ENCODE measurements around the gene RPS27. TPM values are rescaled to one million over a fixed set of nuclear protein-coding genes. Genes with fewer than 3 reads are reported as not detected.

The RPS27 gene
- total and polyA plus RNA-seq, 2 donors (not counting 1 experiment from before 2014, with no cell fraction given) = 4,812 to 15,978 TPM

- Mint-ChIP-seq H3K9me3 (ENCODE audit: insufficient read depth) (no peaks in the 10 kb centered on the region), H3K27me3 (no peaks in the 10 kb centered on the region), H3K4me3 (peak overlapping the region; percentile 98), H3K4me1 (peaks cover 43% of the 10 kb centered on the region), H3K27ac (peak overlapping the region; percentile 99)
- ATAC-seq (ENCODE audit: low read depth) = no peak
- H3K36me3 ChIP-seq (replicated peaks in 1 of 2; ENCODE audit: control extremely low read depth in 1 of 2, control insufficient read depth in 1 of 2, extremely low read depth in 1 of 2, insufficient read depth in 2 of 2, low read length in 1 of 2) = peaks cover 0 to 1% of the 10 kb centered on the region in 2 experiments
- POLR2A ChIA-PET = interaction anchor here (0.6 to 5.3 kb wide), 11 partner anchors 9 to 334 kb away, joined by 3 to 64 read pairs (median 14); partner anchors contain the start of genes CHTOP, CRTC2, DENND4B and GATAD2B
- H2AFZ ChIP-seq (ENCODE audit: insufficient read depth, low read depth, low read length, poor library complexity, severe bottlenecking) = peak overlapping the region; percentile 93
- no peaks in the 10 kb centered on the region for H4K20me1 ChIP-seq (ENCODE audit: control insufficient read depth, insufficient read depth, low read length, poor library complexity, severe bottlenecking)
- peaks cover 42% of the 10 kb centered on the region for H3K79me2 ChIP-seq (ENCODE audit: control insufficient read depth, insufficient read depth, low read length)
- TF ChIP-seq EZH2 (IDR thresholded peaks at IDR 0.05; ENCODE audit: borderline replicate concordance, insufficient read depth, low read depth, low read length, poor library complexity, severe bottlenecking) (no peak), CTCF (IDR thresholded peaks at IDR 0.05) (no peak)
- DNase-seq = no peak
- H3K4me2 ChIP-seq (replicated peaks; ENCODE audit: low read depth, low read length, poor library complexity, severe bottlenecking) = peak overlapping the region; percentile 95
- H3K4me3 ChIP-seq (ENCODE audit: control extremely low read depth in 1 of 5, extremely low read depth in 1 of 5, insufficient read depth in 1 of 5, low read depth in 2 of 5, low read length in 4 of 5) = peak overlapping the region; percentile 73 to 95 (median 90)
- peak overlapping the region; percentile 91 to 94 for H3K27ac ChIP-seq (ENCODE audit: low read length in 2 of 2)
- CTCF ChIA-PET = interaction anchor here (1.0 to 7.5 kb wide), 11 partner anchors 9 to 334 kb away, joined by 3 to 65 read pairs (median 6); partner anchors contain the start of genes CRTC2, DENND4B, GATAD2B and JTB
- peaks cover 37 to 45% of the 10 kb centered on the region in 2 donors for H3K4me1 ChIP-seq (ENCODE audit: control insufficient read depth in 2 of 2, insufficient read depth in 2 of 2, low read length in 2 of 2)
- no peaks in the 10 kb centered on the region for H3K27me3 ChIP-seq (replicated peaks in 1 of 4; ENCODE audit: control extremely low read depth in 1 of 4, control insufficient read depth in 3 of 4, insufficient read depth in 4 of 4, low read length in 3 of 4)
- 0% methylated on average over 5 of the region's 8 CpGs for WGBS (ENCODE audit: insufficient coverage)
- peak overlapping the region; percentile 90 for H3K9ac ChIP-seq (ENCODE audit: low read length)
- H3K9me3 ChIP-seq (ENCODE audit: control extremely low read depth in 1 of 3, control insufficient read depth in 2 of 3, insufficient read depth in 1 of 3, low read length in 2 of 3) = no peaks in the 10 kb centered on the region
- intact Hi-C loops (cut with micrococcal nuclease) = loop anchor here (1.0 kb wide), 4 partner anchors 9 to 45 kb away; partner anchors contain the start of genes CRTC2, DENND4B and JTB
Observed at GRCh38 chr1:153968000-153968363, 22.6 kb upstream of the RPS27 start.

GRCh38 chr1:153968408-153968807 is 22.2 kb upstream of the RPS27 start:
- Histone ChIP-seq H2AFZ (ENCODE audit: insufficient read depth, low read depth, low read length, poor library complexity, severe bottlenecking) (peak overlapping the region; percentile 93), H3K4me1 (ENCODE audit: control insufficient read depth in 2 of 2, insufficient read depth in 2 of 2, low read length in 2 of 2) (peaks cover 37 to 44% of the 10 kb centered on the region in 2 donors), H3K4me2 (replicated peaks; ENCODE audit: low read depth, low read length, poor library complexity, severe bottlenecking) (peak overlapping the region; percentile 95), H3K4me3 (ENCODE audit: control extremely low read depth in 1 of 5, extremely low read depth in 1 of 5, insufficient read depth in 1 of 5, low read depth in 2 of 5, low read length in 4 of 5) (peak overlapping the region in 4 of 5 experiments; percentile 73 to 95 (median 84)), H3K79me2 (ENCODE audit: control insufficient read depth, insufficient read depth, low read length) (peaks cover 38% of the 10 kb centered on the region), H3K27me3 (replicated peaks in 1 of 4; ENCODE audit: control extremely low read depth in 1 of 4, control insufficient read depth in 3 of 4, insufficient read depth in 4 of 4, low read length in 3 of 4) (no peaks in the 10 kb centered on the region), H4K20me1 (ENCODE audit: control insufficient read depth, insufficient read depth, low read length, poor library complexity, severe bottlenecking) (no peaks in the 10 kb centered on the region), H3K9ac (ENCODE audit: low read length) (peak overlapping the region; percentile 90), H3K36me3 (replicated peaks in 1 of 2; ENCODE audit: control extremely low read depth in 1 of 2, control insufficient read depth in 1 of 2, extremely low read depth in 1 of 2, insufficient read depth in 2 of 2, low read length in 1 of 2) (peaks cover 0 to 5% of the 10 kb centered on the region in 2 experiments), H3K9me3 (ENCODE audit: control extremely low read depth in 1 of 3, control insufficient read depth in 2 of 3, insufficient read depth in 1 of 3, low read length in 2 of 3) (no peaks in the 10 kb centered on the region), H3K27ac (ENCODE audit: low read length in 2 of 2) (peak overlapping the region in 1 of 2 donors; percentile 94)
- peak overlapping the region; percentile 98 for H3K4me3 Mint-ChIP-seq
- TF ChIP-seq EZH2 (IDR thresholded peaks at IDR 0.05; ENCODE audit: borderline replicate concordance, insufficient read depth, low read depth, low read length, poor library complexity, severe bottlenecking) (no peak), CTCF (IDR thresholded peaks at IDR 0.05) (no peak)
- intact Hi-C loops (cut with micrococcal nuclease) = no loop called here
- no peak for DNase-seq
- WGBS (ENCODE audit: insufficient coverage) = 26% methylated on average over 9 of the region's 13 CpGs
- H3K27me3 Mint-ChIP-seq = no peaks in the 10 kb centered on the region
- peaks cover 41% of the 10 kb centered on the region for H3K4me1 Mint-ChIP-seq
- H3K9me3 Mint-ChIP-seq (ENCODE audit: insufficient read depth) = no peaks in the 10 kb centered on the region
- H3K27ac Mint-ChIP-seq = peak overlapping the region; percentile 82
- POLR2A ChIA-PET = interaction anchor here (0.6 to 5.3 kb wide), 5 partner anchors 11 to 215 kb away, joined by 4 to 64 read pairs (median 25); partner anchors contain the start of genes CRTC2, DENND4B and RPS27
- no peak for ATAC-seq (ENCODE audit: low read depth)
- CTCF ChIA-PET = interaction anchor here (0.8 to 7.5 kb wide), 10 partner anchors 8 to 334 kb away, joined by 3 to 65 read pairs (median 8); partner anchors contain the start of genes CRTC2, DENND4B, GATAD2B and JTB
